Skeletal muscle tissue (tissue), 4 donors: ENCODE data around the gene ADPRHL1. TPM values are rescaled to one million over a fixed set of nuclear protein-coding genes. Genes with fewer than 3 reads are reported as not detected.
"Not testable (repeated sequence)": the region's sequence is repeated elsewhere in the genome, so short reads cannot be mapped to it uniquely, and the experiment has no call there.

Experiments used
- H3K27ac ChIP-seq: one replicate; pipeline ENCODE4 v1.7.0; 2013; ENCODE audit warnings: mild to moderate bottlenecking, low read depth, low read length, inconsistent platforms
- H3K27me3 ChIP-seq, 3 donors: one replicate each; pipeline ENCODE4 v1.7.0; 2013; ENCODE audit warnings: low read length in 3 of 3; ENCODE audit not compliant: control insufficient read depth in 3 of 3, insufficient read depth in 3 of 3
- H3K36me3 ChIP-seq, 3 donors: one replicate each; pipeline ENCODE4 v1.7.0; 2013; ENCODE audit warnings: low read length in 3 of 3; ENCODE audit not compliant: control insufficient read depth in 3 of 3, insufficient read depth in 3 of 3
- H3K4me1 ChIP-seq, 3 donors: one replicate each; pipeline ENCODE4 v1.7.0; 2013; ENCODE audit warnings: low read length in 3 of 3, mild to moderate bottlenecking in 3 of 3; ENCODE audit not compliant: control insufficient read depth in 3 of 3, insufficient read depth in 3 of 3
- H3K4me3 ChIP-seq, 3 donors: one replicate each; pipeline ENCODE4 v1.7.0; 2013; ENCODE audit warnings: low read length in 3 of 3
- H3K9ac ChIP-seq, 3 donors: one replicate each; pipeline ENCODE4 v1.7.0; 2013; ENCODE audit warnings: low read length in 3 of 3, mild to moderate bottlenecking in 3 of 3, moderate library complexity in 2 of 3, low read depth in 1 of 3
- H3K9me3 ChIP-seq, 3 donors: one replicate each; pipeline ENCODE4 v1.7.0; 2013; ENCODE audit warnings: low read length in 3 of 3; ENCODE audit not compliant: control insufficient read depth in 3 of 3
- total RNA-seq: library from RNA; depleted of rRNA; stranded (reverse); fragments of >200 nt; gene quantifications from one replicate; pipeline ENCODE4 v1.2.3, GENCODE V29; 2014
- donor health status: Osteomylitis.

ADPRHL1 gene
- total RNA-seq, 1 donor from 2014 or later, result 124 TPM

GRCh38 chr13:113441661-113442060, 11.6 kb downstream of the ADPRHL1 start:
- peaks cover 2 to 6% (median 4%) of the 10 kb centered on the region in 3 donors for H3K4me1 ChIP-seq
- H3K27ac ChIP-seq, result no peak overlapping the region
- H3K36me3 ChIP-seq, result peaks cover 19 to 32% (median 29%) of the 10 kb centered on the region in 3 donors
- no peaks in the 10 kb centered on the region for H3K27me3 ChIP-seq
- H3K9me3 ChIP-seq, result no peaks in the 10 kb centered on the region
- H3K9ac ChIP-seq, result no peak overlapping the region
- H3K4me3 ChIP-seq, result no peak overlapping the region

- peaks cover 18 to 29% (median 19%) of the 10 kb centered on the region in 3 donors for H3K36me3 ChIP-seq
- H3K27ac ChIP-seq, result no peak overlapping the region
- no peaks in the 10 kb centered on the region for H3K4me1 ChIP-seq
- no peaks in the 10 kb centered on the region for H3K27me3 ChIP-seq
- H3K4me3 ChIP-seq, result no peak overlapping the region
- no peaks in the 10 kb centered on the region for H3K9me3 ChIP-seq
- H3K9ac ChIP-seq, result no peak overlapping the region
Measured at GRCh38 chr13:113437408-113438010, 15.8 kb downstream of the ADPRHL1 start.

GRCh38 chr13:113436866-113437265, 16.4 kb downstream of the ADPRHL1 start:
- not testable (repeated sequence) for H3K9me3 ChIP-seq, H3K27ac ChIP-seq, H3K4me1 ChIP-seq, H3K4me3 ChIP-seq, H3K9ac ChIP-seq, H3K27me3 ChIP-seq
- peaks cover 13 to 27% (median 15%) of the 10 kb centered on the region in 3 donors for H3K36me3 ChIP-seq

GRCh38 chr13:113435907-113436306, 17.4 kb downstream of the ADPRHL1 start:
- not testable (repeated sequence) for H3K27me3 ChIP-seq, H3K4me3 ChIP-seq, H3K27ac ChIP-seq, H3K4me1 ChIP-seq, H3K9me3 ChIP-seq, H3K9ac ChIP-seq
- peaks cover 10 to 21% (median 16%) of the 10 kb centered on the region in 3 donors for H3K36me3 ChIP-seq

- no peak overlapping the region for H3K27ac ChIP-seq
- H3K36me3 ChIP-seq, result peaks cover 23 to 37% (median 36%) of the 10 kb centered on the region in 3 donors
Measured at GRCh38 chr13:113433391-113433916, 19.8 kb downstream of the ADPRHL1 start.

GRCh38 chr13:113432506-113433270, 20.6 kb downstream of the ADPRHL1 start:
- Histone ChIP-seq H3K27me3 (no peaks in the 10 kb centered on the region), H3K9me3 (no peaks in the 10 kb centered on the region), H3K4me1 (no peaks in the 10 kb centered on the region), H3K36me3 (peaks cover 26 to 40% (median 36%) of the 10 kb centered on the region in 3 donors), H3K4me3 (no peak overlapping the region), H3K27ac (no peak overlapping the region), H3K9ac (no peak overlapping the region)

More at GRCh38 chr13:113433391-113433916, 19.8 kb downstream of the ADPRHL1 start:
- Histone ChIP-seq H3K9me3 (no peaks in the 10 kb centered on the region), H3K4me1 (no peaks in the 10 kb centered on the region), H3K27me3 (no peaks in the 10 kb centered on the region), H3K9ac (no peak overlapping the region), H3K4me3 (no peak overlapping the region)

- H3K4me3 ChIP-seq, result no peak overlapping the region
- no peak overlapping the region for H3K27ac ChIP-seq
- no peaks in the 10 kb centered on the region for H3K9me3 ChIP-seq
- no peaks in the 10 kb centered on the region for H3K27me3 ChIP-seq
- H3K9ac ChIP-seq, result no peak overlapping the region
- peaks cover 36 to 44% (median 42%) of the 10 kb centered on the region in 3 donors for H3K36me3 ChIP-seq
- peaks cover 0 to under 1% (median 0%) of the 10 kb centered on the region in 3 donors for H3K4me1 ChIP-seq
Measured at GRCh38 chr13:113431171-113431570, 22.1 kb downstream of the ADPRHL1 start.

- H3K27ac ChIP-seq, result no peak overlapping the region
- no peaks in the 10 kb centered on the region for H3K9me3 ChIP-seq
- no peak overlapping the region for H3K9ac ChIP-seq
- no peak overlapping the region for H3K4me3 ChIP-seq
- H3K36me3 ChIP-seq, result peaks cover 36 to 46% (median 42%) of the 10 kb centered on the region in 3 donors
- H3K27me3 ChIP-seq, result no peaks in the 10 kb centered on the region
- peaks cover 0 to 4% (median 0%) of the 10 kb centered on the region in 3 donors for H3K4me1 ChIP-seq
Measured at GRCh38 chr13:113430378-113431110, 22.7 kb downstream of the ADPRHL1 start.

- Histone ChIP-seq H3K27ac (no peak overlapping the region), H3K4me1 (peaks cover 0 to 4% (median 0%) of the 10 kb centered on the region in 3 donors), H3K27me3 (no peaks in the 10 kb centered on the region), H3K9me3 (no peaks in the 10 kb centered on the region), H3K36me3 (peaks cover 36 to 46% (median 45%) of the 10 kb centered on the region in 3 donors), H3K9ac (no peak overlapping the region), H3K4me3 (no peak overlapping the region)
Measured at GRCh38 chr13:113429608-113429985, 23.7 kb downstream of the ADPRHL1 start.
